K562 (cell line): Measurements from ENCODE around the gene DDX46. TPM values are rescaled to one million over a fixed set of nuclear protein-coding genes. Genes with fewer than 3 reads are reported as not detected.

Experiments
- CREBBP ChIP-seq: IDR thresholded peaks from one replicate; pipeline ENCODE4 v1.6.1; 2012; ENCODE audit warnings: low read depth, mild to moderate bottlenecking, control low read depth, inconsistent platforms, low read length
- HNRNPK ChIP-seq: fragments of 200-400 bp; formaldehyde crosslinking; IDR thresholded peaks from one replicate; pipeline ENCODE4 v1.6.1; 2018; ENCODE audit warnings: mild to moderate bottlenecking, low read depth, low read length; ENCODE audit not compliant: poor library complexity, severe bottlenecking
- KHSRP ChIP-seq: fragments of 450-650 bp; IDR thresholded peaks from 2 replicates; pipeline ENCODE4 v1.6.1; 2017
- L3MBTL2 ChIP-seq: fragments of 450-650 bp; IDR thresholded peaks from 2 replicates; pipeline ENCODE4 v1.6.1; 2016; ENCODE audit warnings: mild to moderate bottlenecking, moderate library complexity
- PCBP1 ChIP-seq: fragments of 200-400 bp; formaldehyde crosslinking; IDR thresholded peaks from 2 replicates; pipeline ENCODE4 v1.6.1; 2018; ENCODE audit warnings: mild to moderate bottlenecking, low read depth, low read length; ENCODE audit not compliant: poor library complexity, severe bottlenecking
- POLR2H ChIP-seq: IDR thresholded peaks from 2 replicates; pipeline ENCODE4 v1.6.1; 2016; ENCODE audit warnings: missing genetic modification characterization, low read depth, mild to moderate bottlenecking, control low read depth, missing compliant biosample characterization, moderate library complexity
- PRMT5 ChIP-seq: sonication (generic); formaldehyde crosslinking; IDR thresholded peaks from 2 replicates; pipeline ENCODE4 v1.5.0; 2020; ENCODE audit warnings: missing genetic modification reagents
- PTRF ChIP-seq: fragments of 450-650 bp; IDR thresholded peaks from 2 replicates; pipeline ENCODE4 v1.6.1; 2016; ENCODE audit warnings: mild to moderate bottlenecking, missing genetic modification characterization, missing compliant biosample characterization
- PURB ChIP-seq: sonication (generic); formaldehyde crosslinking; IDR thresholded peaks from 2 replicates; pipeline ENCODE4 v1.9.0; 2021; ENCODE audit warnings: low read depth, mild to moderate bottlenecking, missing genetic modification reagents
- SMARCB1 ChIP-seq: IDR thresholded peaks from 2 replicates; pipeline ENCODE4 v1.6.1; 2011; ENCODE audit warnings: improper control_type of control experiment, low read depth; ENCODE audit not compliant: insufficient read length
- XRCC5 ChIP-seq: fragments of 200-400 bp; formaldehyde crosslinking; IDR thresholded peaks from 2 replicates; pipeline ENCODE4 v1.6.1; 2017; ENCODE audit warnings: low read depth, mild to moderate bottlenecking, low read length
- ZNF431 ChIP-seq: sonication (generic); formaldehyde crosslinking; IDR thresholded peaks from 2 replicates; pipeline ENCODE4 v1.8.0; 2022; ENCODE audit warnings: mild to moderate bottlenecking, missing genetic modification reagents
- polyA plus RNA-seq, 8 experiments: library from polyadenylated mRNA; depleted of rRNA in 4 of 8; stranded (reverse) in 5 of 8; unstranded in 3 of 8; fragments of >200 nt; fragmentation: Nextera tagmentation in 2 of 8; fragmentation: Illumina TruSeq in 1 of 8; extraction: Ambion mirVana in 2 of 8; extraction: Trizol in 1 of 8; gene quantifications; 2 replicates each; pipeline versions ENCODE4 v1.2.1 to v1.2.3, GENCODE V29; 2011 to 2014; ENCODE audit warnings: inconsistent platforms in 1 of 8, missing spikeins in 1 of 8
- total RNA-seq, 7 experiments: library from RNA; depleted of rRNA in 6 of 7; stranded (reverse); fragments of >200 nt in 6 of 7; fragmentation: Illumina TruSeq in 2 of 7; extraction: Trizol in 2 of 7; gene quantifications; 2 replicates each; pipeline versions ENCODE4 v1.2.1 to v1.2.3, GENCODE V29; 2011 to 2021; ENCODE audit warnings: low replicate concordance in 1 of 7
- TF ChIP-seq, protein P1 (sequence below): sonication (generic); formaldehyde crosslinking; IDR thresholded peaks from 2 replicates; pipeline ENCODE4 v1.8.0; 2022; ENCODE audit warnings: mild to moderate bottlenecking, missing genetic modification reagents
- TF ChIP-seq, protein P2 (sequence below), 2 experiments: fragments of 150-350 bp in 1 of 2; IDR thresholded peaks; 2 replicates each; pipeline ENCODE4 v1.6.1; 2012 to 2016; ENCODE audit warnings: low read depth in 2 of 2, low read length in 2 of 2, mild to moderate bottlenecking in 1 of 2, moderate library complexity in 1 of 2
- TF ChIP-seq, protein P3 (sequence below): sonication (generic); formaldehyde crosslinking; IDR thresholded peaks from 2 replicates; pipeline ENCODE4 v1.8.0; 2022; ENCODE audit warnings: missing genetic modification reagents, mild to moderate bottlenecking, borderline replicate concordance
- TF ChIP-seq, protein P4 (sequence below): fragments of 250-450 bp; sonication (Bioruptor Pico); IDR thresholded peaks from 2 replicates; pipeline ENCODE4 v1.5.0; 2022; ENCODE audit warnings: mild to moderate bottlenecking

Gene DDX46
- total and polyA plus RNA-seq, 9 of the 15 experiments (the other 6 are each of a cell fraction or from before 2014, with no cell fraction given) = 26.2 to 99.0 (median 76.4) TPM

DNA sequence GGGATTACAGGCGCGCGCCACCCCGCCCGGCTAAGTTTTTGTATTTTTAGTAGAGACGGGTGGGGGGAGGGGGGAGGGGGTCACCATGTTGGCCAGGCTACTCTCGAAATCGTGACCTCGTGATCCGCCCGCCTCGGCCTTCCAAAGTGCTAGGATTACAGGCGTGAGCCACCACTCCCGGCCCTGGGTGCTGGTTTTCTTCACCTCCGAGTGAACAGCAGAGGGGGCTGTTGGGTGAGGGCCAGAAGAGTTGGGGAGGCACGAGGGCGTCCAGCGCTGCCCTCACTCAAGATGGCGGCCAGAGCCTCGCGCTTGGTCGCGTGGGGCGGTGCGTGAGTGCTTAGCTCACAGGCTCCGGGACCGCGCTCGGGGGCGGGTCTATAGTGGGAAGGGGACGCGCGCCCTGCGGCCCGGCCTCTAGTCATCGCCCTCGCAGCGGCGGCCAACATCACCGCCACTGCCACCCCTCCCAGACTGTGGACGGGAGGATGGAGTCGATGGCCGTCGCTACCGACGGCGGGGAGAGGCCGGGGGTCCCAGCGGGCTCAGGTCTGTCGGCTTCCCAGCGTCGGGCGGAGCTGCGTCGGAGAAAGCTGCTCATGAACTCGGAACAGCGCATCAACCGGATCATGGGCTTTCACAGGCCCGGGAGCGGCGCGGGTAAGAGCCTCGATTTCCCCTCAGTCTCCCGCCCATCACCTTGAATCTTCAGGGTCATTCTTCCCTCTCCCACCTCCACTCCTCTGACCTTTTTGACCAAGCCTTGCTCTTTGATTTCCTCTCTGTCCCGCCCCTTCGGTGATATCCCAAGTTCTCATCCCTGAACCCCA is 20.2 kb upstream of the DDX46 start, which contains the start of gene CAMLG (continued):
- TF ChIP-seq, protein P1, sequence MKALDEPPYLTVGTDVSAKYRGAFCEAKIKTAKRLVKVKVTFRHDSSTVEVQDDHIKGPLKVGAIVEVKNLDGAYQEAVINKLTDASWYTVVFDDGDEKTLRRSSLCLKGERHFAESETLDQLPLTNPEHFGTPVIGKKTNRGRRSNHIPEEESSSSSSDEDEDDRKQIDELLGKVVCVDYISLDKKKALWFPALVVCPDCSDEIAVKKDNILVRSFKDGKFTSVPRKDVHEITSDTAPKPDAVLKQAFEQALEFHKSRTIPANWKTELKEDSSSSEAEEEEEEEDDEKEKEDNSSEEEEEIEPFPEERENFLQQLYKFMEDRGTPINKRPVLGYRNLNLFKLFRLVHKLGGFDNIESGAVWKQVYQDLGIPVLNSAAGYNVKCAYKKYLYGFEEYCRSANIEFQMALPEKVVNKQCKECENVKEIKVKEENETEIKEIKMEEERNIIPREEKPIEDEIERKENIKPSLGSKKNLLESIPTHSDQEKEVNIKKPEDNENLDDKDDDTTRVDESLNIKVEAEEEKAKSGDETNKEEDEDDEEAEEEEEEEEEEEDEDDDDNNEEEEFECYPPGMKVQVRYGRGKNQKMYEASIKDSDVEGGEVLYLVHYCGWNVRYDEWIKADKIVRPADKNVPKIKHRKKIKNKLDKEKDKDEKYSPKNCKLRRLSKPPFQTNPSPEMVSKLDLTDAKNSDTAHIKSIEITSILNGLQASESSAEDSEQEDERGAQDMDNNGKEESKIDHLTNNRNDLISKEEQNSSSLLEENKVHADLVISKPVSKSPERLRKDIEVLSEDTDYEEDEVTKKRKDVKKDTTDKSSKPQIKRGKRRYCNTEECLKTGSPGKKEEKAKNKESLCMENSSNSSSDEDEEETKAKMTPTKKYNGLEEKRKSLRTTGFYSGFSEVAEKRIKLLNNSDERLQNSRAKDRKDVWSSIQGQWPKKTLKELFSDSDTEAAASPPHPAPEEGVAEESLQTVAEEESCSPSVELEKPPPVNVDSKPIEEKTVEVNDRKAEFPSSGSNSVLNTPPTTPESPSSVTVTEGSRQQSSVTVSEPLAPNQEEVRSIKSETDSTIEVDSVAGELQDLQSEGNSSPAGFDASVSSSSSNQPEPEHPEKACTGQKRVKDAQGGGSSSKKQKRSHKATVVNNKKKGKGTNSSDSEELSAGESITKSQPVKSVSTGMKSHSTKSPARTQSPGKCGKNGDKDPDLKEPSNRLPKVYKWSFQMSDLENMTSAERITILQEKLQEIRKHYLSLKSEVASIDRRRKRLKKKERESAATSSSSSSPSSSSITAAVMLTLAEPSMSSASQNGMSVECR (CRISPR knock-in tag) = no peak; the same call in 1 of the 2 replicates
- TF ChIP-seq PCBP1 = peak; percentile 41
- no peak for TF ChIP-seq SMARCB1
- peak; percentile 50; the same call in 1 of the 2 replicates for TF ChIP-seq ZNF431 (CRISPR knock-in tag)
- TF ChIP-seq PURB (CRISPR knock-in tag) = no peak
- TF ChIP-seq L3MBTL2 = peak; percentile 95
- peak; percentile 84; the same call in 1 of the 2 replicates for TF ChIP-seq XRCC5
- no peak for TF ChIP-seq PRMT5 (CRISPR knock-in tag)
- TF ChIP-seq KHSRP = no peak
- TF ChIP-seq, protein P2, sequence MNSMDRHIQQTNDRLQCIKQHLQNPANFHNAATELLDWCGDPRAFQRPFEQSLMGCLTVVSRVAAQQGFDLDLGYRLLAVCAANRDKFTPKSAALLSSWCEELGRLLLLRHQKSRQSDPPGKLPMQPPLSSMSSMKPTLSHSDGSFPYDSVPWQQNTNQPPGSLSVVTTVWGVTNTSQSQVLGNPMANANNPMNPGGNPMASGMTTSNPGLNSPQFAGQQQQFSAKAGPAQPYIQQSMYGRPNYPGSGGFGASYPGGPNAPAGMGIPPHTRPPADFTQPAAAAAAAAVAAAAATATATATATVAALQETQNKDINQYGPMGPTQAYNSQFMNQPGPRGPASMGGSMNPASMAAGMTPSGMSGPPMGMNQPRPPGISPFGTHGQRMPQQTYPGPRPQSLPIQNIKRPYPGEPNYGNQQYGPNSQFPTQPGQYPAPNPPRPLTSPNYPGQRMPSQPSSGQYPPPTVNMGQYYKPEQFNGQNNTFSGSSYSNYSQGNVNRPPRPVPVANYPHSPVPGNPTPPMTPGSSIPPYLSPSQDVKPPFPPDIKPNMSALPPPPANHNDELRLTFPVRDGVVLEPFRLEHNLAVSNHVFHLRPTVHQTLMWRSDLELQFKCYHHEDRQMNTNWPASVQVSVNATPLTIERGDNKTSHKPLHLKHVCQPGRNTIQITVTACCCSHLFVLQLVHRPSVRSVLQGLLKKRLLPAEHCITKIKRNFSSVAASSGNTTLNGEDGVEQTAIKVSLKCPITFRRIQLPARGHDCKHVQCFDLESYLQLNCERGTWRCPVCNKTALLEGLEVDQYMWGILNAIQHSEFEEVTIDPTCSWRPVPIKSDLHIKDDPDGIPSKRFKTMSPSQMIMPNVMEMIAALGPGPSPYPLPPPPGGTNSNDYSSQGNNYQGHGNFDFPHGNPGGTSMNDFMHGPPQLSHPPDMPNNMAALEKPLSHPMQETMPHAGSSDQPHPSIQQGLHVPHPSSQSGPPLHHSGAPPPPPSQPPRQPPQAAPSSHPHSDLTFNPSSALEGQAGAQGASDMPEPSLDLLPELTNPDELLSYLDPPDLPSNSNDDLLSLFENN (IDR thresholded peaks at IDR 0.05; ENCODE audit: low read depth in 2 of 2, low read length in 2 of 2) = no peak
- no peak for TF ChIP-seq POLR2H (tag)
- TF ChIP-seq HNRNPK = no peak
- TF ChIP-seq, protein P3, sequence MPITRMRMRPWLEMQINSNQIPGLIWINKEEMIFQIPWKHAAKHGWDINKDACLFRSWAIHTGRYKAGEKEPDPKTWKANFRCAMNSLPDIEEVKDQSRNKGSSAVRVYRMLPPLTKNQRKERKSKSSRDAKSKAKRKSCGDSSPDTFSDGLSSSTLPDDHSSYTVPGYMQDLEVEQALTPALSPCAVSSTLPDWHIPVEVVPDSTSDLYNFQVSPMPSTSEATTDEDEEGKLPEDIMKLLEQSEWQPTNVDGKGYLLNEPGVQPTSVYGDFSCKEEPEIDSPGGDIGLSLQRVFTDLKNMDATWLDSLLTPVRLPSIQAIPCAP (CRISPR knock-in tag) = no peak
- TF ChIP-seq PTRF = no peak
- TF ChIP-seq, protein P4, sequence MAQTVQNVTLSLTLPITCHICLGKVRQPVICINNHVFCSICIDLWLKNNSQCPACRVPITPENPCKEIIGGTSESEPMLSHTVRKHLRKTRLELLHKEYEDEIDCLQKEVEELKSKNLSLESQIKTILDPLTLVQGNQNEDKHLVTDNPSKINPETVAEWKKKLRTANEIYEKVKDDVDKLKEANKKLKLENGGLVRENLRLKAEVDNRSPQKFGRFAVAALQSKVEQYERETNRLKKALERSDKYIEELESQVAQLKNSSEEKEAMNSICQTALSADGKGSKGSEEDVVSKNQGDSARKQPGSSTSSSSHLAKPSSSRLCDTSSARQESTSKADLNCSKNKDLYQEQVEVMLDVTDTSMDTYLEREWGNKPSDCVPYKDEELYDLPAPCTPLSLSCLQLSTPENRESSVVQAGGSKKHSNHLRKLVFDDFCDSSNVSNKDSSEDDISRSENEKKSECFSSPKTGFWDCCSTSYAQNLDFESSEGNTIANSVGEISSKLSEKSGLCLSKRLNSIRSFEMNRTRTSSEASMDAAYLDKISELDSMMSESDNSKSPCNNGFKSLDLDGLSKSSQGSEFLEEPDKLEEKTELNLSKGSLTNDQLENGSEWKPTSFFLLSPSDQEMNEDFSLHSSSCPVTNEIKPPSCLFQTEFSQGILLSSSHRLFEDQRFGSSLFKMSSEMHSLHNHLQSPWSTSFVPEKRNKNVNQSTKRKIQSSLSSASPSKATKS (CRISPR knock-in tag) = no peak
- TF ChIP-seq CREBBP = no peak
